Measurements from ENCODE around the gene PAFAH1B2. TPM values are rescaled to one million over a fixed set of nuclear protein-coding genes. Genes with fewer than 3 reads are reported as not detected.

The PAFAH1B2 gene
- total RNA-seq, 2 donors from 2014 or later, result 72.5 to 126 TPM

- intact Hi-C loops (cut with DNase I), result no loop called here
- Histone ChIP-seq H3K27ac (peak overlapping the region; percentile 62 to 78), H3K36me3 (peaks cover 5 to 6% of the 10 kb centered on the region in 2 donors), H3K27me3 (replicated peaks; ENCODE audit: insufficient read depth) (no peaks in the 10 kb centered on the region), H3K4me1 (replicated peaks) (peaks cover 6% of the 10 kb centered on the region), H3K4me3 (no peak overlapping the region), H3K9me3 (no peaks in the 10 kb centered on the region)
- no peak for DNase-seq (ENCODE audit: low spot score)
- TF ChIP-seq POLR2AphosphoS5 (IDR thresholded peaks at IDR 0.05), result no peak
- TF ChIP-seq POLR2A (IDR thresholded peaks at IDR 0.05), result no peak
- no peak for TF ChIP-seq CTCF (IDR thresholded peaks at IDR 0.05)
- 86% methylated on average over 8 of the region's 8 CpGs for WGBS
Measured at GRCh38 chr11:117219455-117219854, 75.4 kb downstream of the PAFAH1B2 start.

DNA sequence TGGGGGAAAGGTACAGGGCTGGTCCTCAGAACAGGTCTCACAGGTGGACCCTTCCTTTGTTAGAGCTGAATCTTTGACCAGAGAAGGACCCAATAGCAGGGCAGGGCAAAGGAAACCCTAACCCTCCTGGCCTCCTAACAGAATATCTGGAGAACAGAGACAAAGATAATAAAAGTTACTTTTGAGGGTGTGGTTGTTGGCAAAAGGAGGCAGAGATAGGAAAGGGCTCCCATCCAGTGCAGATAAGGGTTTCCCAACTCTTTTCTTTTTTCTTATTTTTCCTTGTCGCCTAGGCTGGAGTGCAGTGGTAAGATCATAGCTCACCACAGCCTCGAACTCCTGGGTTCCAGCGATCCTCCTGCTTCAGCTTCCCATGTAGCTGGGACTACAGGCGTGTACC lies 75.9 kb downstream of the PAFAH1B2 start:
- no peaks in the 10 kb centered on the region for H3K9me3 ChIP-seq
- TF ChIP-seq POLR2AphosphoS5 (IDR thresholded peaks at IDR 0.05) (no peak), POLR2A (IDR thresholded peaks at IDR 0.05) (no peak), CTCF (IDR thresholded peaks at IDR 0.05) (no peak)
- no peak overlapping the region for H3K4me3 ChIP-seq
- H3K36me3 ChIP-seq, result peaks cover 5 to 6% of the 10 kb centered on the region in 2 donors
- H3K27ac ChIP-seq, result peak overlapping the region; percentile 62 to 78
- no peak for DNase-seq (ENCODE audit: low spot score)
- H3K4me1 ChIP-seq (replicated peaks), result peaks cover 6% of the 10 kb centered on the region
- 91% methylated on average over 4 of the region's 4 CpGs for WGBS
- H3K27me3 ChIP-seq (replicated peaks; ENCODE audit: insufficient read depth), result no peaks in the 10 kb centered on the region
- intact Hi-C loops (cut with DNase I), result loop anchor here (2.0 to 5.0 kb wide), 2 partner anchors 21 to 338 kb away; partner anchors contain the start of gene TAGLN

GRCh38 chr11:117220568-117220967 lies 76.5 kb downstream of the PAFAH1B2 start:
- Histone ChIP-seq H3K27ac (peak overlapping the region; percentile 62 to 78), H3K9me3 (no peaks in the 10 kb centered on the region), H3K36me3 (peaks cover 5 to 6% of the 10 kb centered on the region in 2 donors), H3K4me1 (replicated peaks) (peaks cover 6% of the 10 kb centered on the region), H3K27me3 (replicated peaks; ENCODE audit: insufficient read depth) (no peaks in the 10 kb centered on the region), H3K4me3 (no peak overlapping the region)
- no peak for DNase-seq (ENCODE audit: low spot score)
- 39% methylated on average over 9 of the region's 9 CpGs for WGBS
- intact Hi-C loops (cut with DNase I), result loop anchor here (2.0 to 5.0 kb wide), 2 partner anchors 22 to 338 kb away; partner anchors contain the start of gene TAGLN
- TF ChIP-seq POLR2AphosphoS5 (IDR thresholded peaks at IDR 0.05), result no peak
- TF ChIP-seq POLR2A (IDR thresholded peaks at IDR 0.05), result no peak
- no peak for TF ChIP-seq CTCF (IDR thresholded peaks at IDR 0.05)

DNA sequence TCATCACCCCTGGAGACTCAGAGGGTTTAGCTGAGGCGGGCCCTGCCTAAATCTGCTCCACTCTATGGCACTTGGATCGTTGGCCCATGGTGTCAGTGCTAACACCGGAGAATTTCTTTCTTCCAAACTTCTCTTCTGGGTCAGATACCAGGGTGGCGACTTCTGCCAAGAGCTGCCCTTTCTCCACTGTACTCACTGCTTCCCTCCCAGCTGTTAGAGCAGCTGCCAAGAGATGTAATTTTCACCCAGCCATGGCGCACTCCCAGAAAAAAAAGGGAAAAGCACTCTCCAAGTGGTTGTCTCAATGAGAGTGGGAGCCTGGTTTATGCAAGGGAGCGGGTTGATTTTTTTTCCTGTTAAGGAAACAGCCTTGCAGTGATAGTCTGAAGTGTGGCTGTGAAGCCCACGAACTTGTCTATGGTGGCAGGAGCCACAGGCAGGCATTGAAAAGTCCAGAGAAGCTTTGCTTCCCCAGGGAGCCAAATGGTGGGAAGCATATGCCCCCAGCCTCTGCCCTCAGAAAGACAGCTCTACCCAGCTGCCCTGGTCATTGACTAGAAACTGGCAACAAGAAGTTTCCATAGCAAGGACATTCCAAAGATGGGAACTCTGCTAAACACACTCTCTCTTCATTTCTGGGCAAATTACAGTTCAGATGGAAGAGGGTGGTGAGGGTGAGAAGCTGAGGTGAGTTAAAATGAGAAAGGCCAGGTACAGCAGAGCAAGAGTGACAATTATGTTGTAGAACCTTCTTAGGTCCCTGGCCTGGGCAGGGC lies 77.1 kb downstream of the PAFAH1B2 start:
- H3K27me3 ChIP-seq (replicated peaks; ENCODE audit: insufficient read depth), result no peaks in the 10 kb centered on the region
- peaks cover 5 to 6% of the 10 kb centered on the region in 2 donors for H3K36me3 ChIP-seq
- 57% methylated on average over 7 of the region's 7 CpGs for WGBS
- no peak for DNase-seq (ENCODE audit: low spot score)
- H3K4me1 ChIP-seq (replicated peaks), result peaks cover 6% of the 10 kb centered on the region
- no peaks in the 10 kb centered on the region for H3K9me3 ChIP-seq
- H3K4me3 ChIP-seq, result no peak overlapping the region
- H3K27ac ChIP-seq, result peak overlapping the region; percentile 62 to 78
- TF ChIP-seq POLR2AphosphoS5 (IDR thresholded peaks at IDR 0.05) (no peak), CTCF (IDR thresholded peaks at IDR 0.05) (no peak), POLR2A (IDR thresholded peaks at IDR 0.05) (no peak)
- intact Hi-C loops (cut with DNase I), result loop anchor here (2.0 to 5.0 kb wide), 2 partner anchors 22 to 339 kb away; partner anchors contain the start of gene TAGLN
